Gastroesophageal sphincter (tissue), 4 donors: ENCODE results near the gene AKR1E2. TPM values are rescaled to one million over a fixed set of nuclear protein-coding genes. Genes with fewer than 3 reads are reported as not detected.

ENCODE experiments used
- ATAC-seq: fragments of 150-250 bp; one replicate; pipeline ENCODE4 v1.9.1; 2016; ENCODE audit warnings: mild to moderate bottlenecking, moderate library complexity
- H3K27ac ChIP-seq, 4 donors: fragments of 200-600 bp; sonication (generic) in 3 of 4; 1 replicate in 3 of 4; 2 replicates in 1 of 4; pipeline ENCODE4 v1.5.1; 2016 to 2019
- H3K27me3 ChIP-seq: fragments of 200-600 bp; sonication (generic); one replicate; pipeline ENCODE4 v1.5.1; 2019
- H3K36me3 ChIP-seq, 2 donors: fragments of 200-600 bp; sonication (generic); one replicate each; pipeline ENCODE4 v1.5.1; 2019; ENCODE audit warnings: control low read depth in 1 of 2
- H3K4me1 ChIP-seq, 3 donors: fragments of 200-600 bp; sonication (generic); 1 replicate in 2 of 3; 2 replicates in 1 of 3; pipeline ENCODE4 v1.5.1; 2016 to 2019; ENCODE audit warnings: control low read depth in 2 of 3
- H3K4me3 ChIP-seq, 2 donors: fragments of 200-600 bp; sonication (generic); one replicate each; pipeline ENCODE4 v1.5.1; 2019; ENCODE audit warnings: mild to moderate bottlenecking in 1 of 2, moderate library complexity in 1 of 2
- H3K9me3 ChIP-seq, 3 donors: fragments of 200-600 bp; sonication (generic); one replicate each; pipeline ENCODE4 v1.5.1; 2017 to 2019; ENCODE audit warnings: control low read depth in 2 of 3
- CTCF ChIP-seq, 4 experiments: fragments of 200-600 bp in 2 of 4; fragments of 450-650 bp in 2 of 4; sonication (generic) in 1 of 4; IDR thresholded peaks; one replicate each; pipeline ENCODE4 v1.5.1; 2017 to 2019; ENCODE audit warnings: antibody characterized with exemption in 4 of 4, mild to moderate bottlenecking in 2 of 4, moderate library complexity in 2 of 4
- EP300 ChIP-seq: sonication (generic); formaldehyde crosslinking; IDR thresholded peaks from one replicate; pipeline ENCODE4 v1.6.1; 2017; ENCODE audit warnings: antibody characterized with exemption, mild to moderate bottlenecking
- POLR2A ChIP-seq, 2 donors: fragments of 450-650 bp; IDR thresholded peaks; one replicate each; pipeline ENCODE4 v1.6.1; 2017; ENCODE audit warnings: antibody characterized with exemption in 2 of 2, mild to moderate bottlenecking in 2 of 2, moderate library complexity in 1 of 2
- POLR2AphosphoS5 ChIP-seq: sonication (generic); formaldehyde crosslinking; IDR thresholded peaks from one replicate; pipeline ENCODE4 v1.6.1; 2017; ENCODE audit warnings: antibody characterized with exemption
- WGBS, 2 donors: methylation state at CpG; one replicate each; pipeline ENCODE4 v1.1.5; 2018; ENCODE audit warnings: low coverage in 1 of 2; 5-methylcytosine and 5-hydroxymethylcytosine counted together
- total RNA-seq, 4 donors: library from RNA; depleted of rRNA; stranded (reverse); fragments of >200 nt; gene quantifications; one replicate each; pipeline ENCODE4 v1.1.0, GENCODE V29; 2016

AKR1E2 gene
- 10 to 100 TPM; 15.9 to 19.3 (median 16.0) TPM for total RNA-seq

- peak; percentile 94 for ATAC-seq
- Histone ChIP-seq H3K4me1 (peaks cover 0 to 37% (median 0%) of the 10 kb centered on the region in 3 donors), H3K36me3 (peaks cover 0 to 7% of the 10 kb centered on the region in 2 donors), H3K27me3 (no peaks in the 10 kb centered on the region), H3K4me3 (peak within 1 kb of the TSS; percentile 37 to 59), H3K9me3 (no peaks in the 10 kb centered on the region), H3K27ac (peak within 1 kb of the TSS; percentile 71 to 97 (median 92))
- 0% methylated on average over 4 of the region's 87 CpGs; no CpG with 5 or more reads in 1 of the 2 donors for WGBS, 2 donors
- TF ChIP-seq EP300: no peak
- peak; percentile 54 to 70 for TF ChIP-seq POLR2A (IDR thresholded peaks at IDR 0.05)
- peak in 1 of 4 experiments; percentile 19 for TF ChIP-seq CTCF (IDR thresholded peaks at IDR 0.05)
- peak; percentile 48 for TF ChIP-seq POLR2AphosphoS5
These were observed at the start of gene AKR1E2 for GRCh38 chr10:4825868-4826791. AKR1E2 (plus strand) TSS chr10:4826207; CDS start chr10:4826325, 118 bp downstream.

- Histone ChIP-seq H3K27me3 (no peaks in the 10 kb centered on the region), H3K36me3 (no peaks in the 10 kb centered on the region), H3K9me3 (no peaks in the 10 kb centered on the region), H3K4me3 (no peak overlapping the region), H3K4me1 (peaks cover under 1 to 8% (median 5%) of the 10 kb centered on the region in 3 donors), H3K27ac (no peak overlapping the region)
- ATAC-seq: no peak
- TF ChIP-seq CTCF (IDR thresholded peaks at IDR 0.05) (no peak), POLR2AphosphoS5 (no peak), EP300 (no peak), POLR2A (IDR thresholded peaks at IDR 0.05) (no peak)
- 86 to 90% methylated on average over 2 of the region's 2 CpGs for WGBS, 2 donors
These were observed 49.8 kb upstream of the AKR1E2 start for GRCh38 chr10:4776234-4776638.

- H3K4me1 ChIP-seq: no peaks in the 10 kb centered on the region
- TF ChIP-seq POLR2AphosphoS5 (no peak), CTCF (IDR thresholded peaks at IDR 0.05) (no peak), EP300 (no peak), POLR2A (IDR thresholded peaks at IDR 0.05) (no peak)
- no peak for ATAC-seq
- no peak overlapping the region for H3K4me3 ChIP-seq
- no peaks in the 10 kb centered on the region for H3K27me3 ChIP-seq
- no peaks in the 10 kb centered on the region for H3K9me3 ChIP-seq
- no peak overlapping the region for H3K27ac ChIP-seq
- H3K36me3 ChIP-seq: no peaks in the 10 kb centered on the region
These were observed 47.2 kb upstream of the AKR1E2 start for GRCh38 chr10:4778761-4779160.

GRCh38 chr10:4780091-4780490 is 45.9 kb upstream of the AKR1E2 start:
- WGBS, 2 donors: 55 to 69% methylated on average over 2 of the region's 2 CpGs

More at GRCh38 chr10:4780091-4780490, 45.9 kb upstream of the AKR1E2 start:
- no peak for ATAC-seq
- H3K9me3 ChIP-seq: no peaks in the 10 kb centered on the region
- H3K36me3 ChIP-seq: no peaks in the 10 kb centered on the region
- no peak overlapping the region for H3K27ac ChIP-seq
- no peak overlapping the region for H3K4me3 ChIP-seq
- no peaks in the 10 kb centered on the region for H3K27me3 ChIP-seq
- H3K4me1 ChIP-seq: no peaks in the 10 kb centered on the region
- TF ChIP-seq POLR2AphosphoS5: no peak
- no peak for TF ChIP-seq POLR2A (IDR thresholded peaks at IDR 0.05)
- TF ChIP-seq EP300: no peak
- TF ChIP-seq CTCF (IDR thresholded peaks at IDR 0.05): no peak
